Measurements from ENCODE around the gene TMEM147. TPM values are rescaled to one million over a fixed set of nuclear protein-coding genes. Genes with fewer than 3 reads are reported as not detected.

Gene TMEM147
- total RNA-seq, 5 donors from 2014 or later (not counting 1 experiment from before 2014, with no cell fraction given), result 27.5 to 46.6 (median 44.2) TPM

DNA sequence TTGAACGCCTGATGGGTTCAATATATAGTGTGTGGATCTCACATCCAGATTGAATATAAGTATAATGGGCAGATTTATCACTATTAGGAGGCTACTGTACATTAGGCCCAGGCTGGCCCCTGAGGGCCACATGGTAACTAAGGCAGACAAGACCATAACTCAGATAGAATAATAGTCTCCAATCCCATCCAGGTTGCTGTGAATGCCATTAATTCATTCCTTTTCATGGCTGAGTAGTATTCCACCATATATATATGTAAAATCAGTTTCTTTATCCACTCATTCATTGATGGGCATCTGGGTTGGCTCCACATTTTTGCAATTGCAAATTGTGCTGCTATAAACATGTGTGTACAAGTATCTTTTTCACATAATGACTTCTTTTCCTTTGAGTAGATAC lies 32.5 kb downstream of the TMEM147 start:
- ChIA-PET POLR2A (no interaction called here), CTCF (no interaction called here)
- Mint-ChIP-seq H3K27ac (no peak overlapping the region), H3K27me3 (peaks cover 16 to 24% of the 10 kb centered on the region in 2 donors), H3K36me3 (peaks cover 15% of the 10 kb centered on the region), H3K4me1 (no peaks in the 10 kb centered on the region), H3K4me3 (no peak overlapping the region), H3K9me3 (peaks cover 20 to 29% (median 25%) of the 10 kb centered on the region in 3 donors)
- Histone ChIP-seq H3K27ac (ENCODE audit: low read length) (no peak overlapping the region), H3K4me3 (ENCODE audit: control insufficient read depth in 1 of 2, extremely low read depth in 1 of 2, low read length in 1 of 2) (no peak overlapping the region), H3K27me3 (replicated peaks in 1 of 2; ENCODE audit: control insufficient read depth in 2 of 2, extremely low read depth in 1 of 2, insufficient read depth in 2 of 2, low read length in 1 of 2) (peaks cover 0 to 23% of the 10 kb centered on the region in 2 experiments), H3K4me1 (ENCODE audit: control insufficient read depth in 1 of 2, extremely low read depth in 1 of 2, insufficient read depth in 2 of 2, low read length in 2 of 2) (no peaks in the 10 kb centered on the region), H3K36me3 (ENCODE audit: control insufficient read depth in 2 of 2, extremely low read depth in 1 of 2, insufficient read depth in 1 of 2, low read length in 1 of 2) (no peaks in the 10 kb centered on the region), H3K9me3 (no peaks in the 10 kb centered on the region)
- DNase-seq (no peak), ATAC-seq (replicated peaks in 1 of 4) (no peak)
- no CpG with 5 or more reads among the region's 1 CpG for WGBS (ENCODE audit: insufficient coverage)

DNA sequence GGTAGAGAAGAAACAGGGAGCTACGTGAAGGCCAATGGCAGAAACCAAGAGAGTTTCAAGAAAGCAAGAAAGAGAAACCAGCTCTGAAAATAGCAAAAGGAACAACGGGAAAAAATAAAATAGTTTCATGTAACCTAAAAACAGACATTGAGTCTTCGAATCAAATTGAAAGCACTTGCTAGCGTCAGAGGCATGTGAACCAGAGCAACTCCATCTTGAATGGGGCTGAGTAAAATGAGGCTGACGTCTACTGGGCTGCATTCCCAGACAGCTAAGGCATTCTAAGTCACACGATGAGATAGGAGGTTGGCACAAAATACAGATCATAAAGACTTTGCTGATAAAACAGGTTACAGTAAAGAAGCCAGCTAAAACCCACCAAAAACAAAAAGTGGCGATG lies 33.3 kb downstream of the TMEM147 start:
- WGBS (ENCODE audit: insufficient coverage), result 86% methylated on average over 1 of the region's 7 CpGs
- H3K4me3 Mint-ChIP-seq, result no peak overlapping the region
- no peak for ATAC-seq (replicated peaks in 1 of 4)
- CTCF ChIA-PET, result interaction anchor here in 1 of 2 donors (0.9 kb wide), 1 partner anchor 437 kb away, joined by 3 read pairs; no protein-coding TSS in a partner anchor
- peaks cover 20 to 29% (median 25%) of the 10 kb centered on the region in 3 donors for H3K9me3 Mint-ChIP-seq
- POLR2A ChIA-PET, result no interaction called here
- H3K9me3 ChIP-seq, result no peaks in the 10 kb centered on the region
- no peak overlapping the region for H3K4me3 ChIP-seq (ENCODE audit: control insufficient read depth in 1 of 2, extremely low read depth in 1 of 2, low read length in 1 of 2)
- no peak overlapping the region for H3K27ac ChIP-seq (ENCODE audit: low read length)
- DNase-seq, result no peak
- H3K4me1 Mint-ChIP-seq, result no peaks in the 10 kb centered on the region
- H3K27ac Mint-ChIP-seq, result no peak overlapping the region
- peaks cover 15% of the 10 kb centered on the region for H3K36me3 Mint-ChIP-seq
- H3K4me1 ChIP-seq (ENCODE audit: control insufficient read depth in 1 of 2, extremely low read depth in 1 of 2, insufficient read depth in 2 of 2, low read length in 2 of 2), result no peaks in the 10 kb centered on the region
- H3K27me3 ChIP-seq (replicated peaks in 1 of 2; ENCODE audit: control insufficient read depth in 2 of 2, extremely low read depth in 1 of 2, insufficient read depth in 2 of 2, low read length in 1 of 2), result peaks cover 0 to 26% of the 10 kb centered on the region in 2 experiments
- peaks cover 16 to 26% of the 10 kb centered on the region in 2 donors for H3K27me3 Mint-ChIP-seq
- no peaks in the 10 kb centered on the region for H3K36me3 ChIP-seq (ENCODE audit: control insufficient read depth in 2 of 2, extremely low read depth in 1 of 2, insufficient read depth in 1 of 2, low read length in 1 of 2)

DNA sequence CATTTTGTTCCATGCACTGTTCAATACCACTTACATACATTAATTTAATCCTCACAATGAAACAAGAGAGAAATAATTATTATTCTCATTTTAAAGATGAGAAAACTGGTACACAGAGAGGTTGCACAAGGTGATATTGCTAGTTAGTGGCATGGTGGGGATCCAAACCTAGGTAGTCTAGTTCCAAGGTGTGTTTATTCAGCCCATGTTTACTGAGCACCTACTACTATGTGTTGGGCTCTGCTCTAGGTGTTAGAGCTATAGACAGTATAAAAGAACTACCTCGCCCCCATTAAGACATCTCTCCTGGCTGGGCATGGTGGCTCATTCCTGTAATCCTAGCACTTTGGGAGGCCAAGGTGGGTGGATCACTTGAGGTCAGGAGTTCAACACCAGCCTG lies 37.3 kb downstream of the TMEM147 start:
- Histone ChIP-seq H3K36me3 (ENCODE audit: control insufficient read depth in 2 of 2, extremely low read depth in 1 of 2, insufficient read depth in 1 of 2, low read length in 1 of 2) (no peaks in the 10 kb centered on the region), H3K27ac (ENCODE audit: low read length) (no peak overlapping the region), H3K4me1 (ENCODE audit: control insufficient read depth in 1 of 2, extremely low read depth in 1 of 2, insufficient read depth in 2 of 2, low read length in 2 of 2) (no peaks in the 10 kb centered on the region), H3K9me3 (no peaks in the 10 kb centered on the region), H3K27me3 (replicated peaks in 1 of 2; ENCODE audit: control insufficient read depth in 2 of 2, extremely low read depth in 1 of 2, insufficient read depth in 2 of 2, low read length in 1 of 2) (peaks cover 0 to 34% of the 10 kb centered on the region in 2 experiments), H3K4me3 (ENCODE audit: control insufficient read depth in 1 of 2, extremely low read depth in 1 of 2, low read length in 1 of 2) (no peak overlapping the region)
- ATAC-seq (replicated peaks in 1 of 4) (no peak), DNase-seq (no peak)
- H3K9me3 Mint-ChIP-seq, result peaks cover 0 to 2% (median 1%) of the 10 kb centered on the region in 3 donors
- WGBS (ENCODE audit: insufficient coverage), result no CpG with 5 or more reads among the region's 1 CpG
- H3K36me3 Mint-ChIP-seq, result no peaks in the 10 kb centered on the region
- no peaks in the 10 kb centered on the region for H3K4me1 Mint-ChIP-seq
- no peak overlapping the region for H3K27ac Mint-ChIP-seq
- H3K27me3 Mint-ChIP-seq, result peaks cover 19 to 29% of the 10 kb centered on the region in 2 donors
- no peak overlapping the region for H3K4me3 Mint-ChIP-seq
- POLR2A ChIA-PET, result no interaction called here
- CTCF ChIA-PET, result interaction anchor here in 1 of 2 donors (0.7 kb wide), 1 partner anchor 744 kb away, joined by 3 read pairs; no protein-coding TSS in a partner anchor

DNA sequence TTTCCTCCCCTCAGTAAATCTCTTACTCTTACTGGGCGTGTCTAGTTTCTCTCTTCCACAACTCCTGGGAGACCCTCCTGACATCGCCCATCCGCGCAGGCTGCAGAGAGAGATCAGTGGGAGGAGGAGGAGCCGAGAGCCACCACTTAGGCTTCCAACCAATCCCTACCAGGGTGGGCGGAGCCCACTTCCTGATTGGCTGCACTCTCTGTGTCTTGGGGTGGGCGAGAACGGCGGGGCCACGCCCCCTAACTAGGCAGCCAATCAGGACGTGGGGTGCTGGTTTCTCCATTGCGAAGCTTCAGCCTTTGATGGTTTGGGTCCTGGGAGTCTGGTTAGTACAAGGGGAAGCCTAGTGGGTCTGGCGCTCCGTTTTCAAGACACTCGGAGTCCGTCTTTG lies 40.4 kb downstream of the TMEM147 start, which contains the start of gene PMIS2:
Gene PMIS2, plus strand, starts transcription at position 326 of the 400 bp plus-strand sequence. CDS start 87 bp downstream, outside the sequence.
- H3K9me3 ChIP-seq, result no peaks in the 10 kb centered on the region
- POLR2A ChIA-PET, result no interaction called here
- peaks cover 0 to 29% of the 10 kb centered on the region in 2 experiments for H3K27me3 ChIP-seq (replicated peaks in 1 of 2; ENCODE audit: control insufficient read depth in 2 of 2, extremely low read depth in 1 of 2, insufficient read depth in 2 of 2, low read length in 1 of 2)
- H3K4me3 Mint-ChIP-seq, result no peak within 1 kb of the TSS
- 78% methylated on average over 4 of the region's 16 CpGs for WGBS (ENCODE audit: insufficient coverage)
- no peaks in the 10 kb centered on the region for H3K4me1 Mint-ChIP-seq
- DNase-seq (peak in 3 of 35 experiments; percentile 4 to 29 (median 10)), ATAC-seq (replicated peaks in 1 of 4) (peak in 1 of 4 experiments; percentile 62)
- no peak within 1 kb of the TSS for H3K27ac Mint-ChIP-seq
- no peaks in the 10 kb centered on the region for H3K36me3 Mint-ChIP-seq
- H3K36me3 ChIP-seq (ENCODE audit: control insufficient read depth in 2 of 2, extremely low read depth in 1 of 2, insufficient read depth in 1 of 2, low read length in 1 of 2), result no peaks in the 10 kb centered on the region
- H3K27me3 Mint-ChIP-seq, result peaks cover 13 to 23% of the 10 kb centered on the region in 2 donors
- H3K9me3 Mint-ChIP-seq, result no peaks in the 10 kb centered on the region
- no peak within 1 kb of the TSS for H3K27ac ChIP-seq (ENCODE audit: low read length)
- H3K4me1 ChIP-seq (ENCODE audit: control insufficient read depth in 1 of 2, extremely low read depth in 1 of 2, insufficient read depth in 2 of 2, low read length in 2 of 2), result no peaks in the 10 kb centered on the region
- CTCF ChIA-PET, result interaction anchor here in 1 of 2 donors (0.6 kb wide), 1 partner anchor 203 kb away, joined by 3 read pairs; no protein-coding TSS in a partner anchor
- H3K4me3 ChIP-seq (ENCODE audit: control insufficient read depth in 1 of 2, extremely low read depth in 1 of 2, low read length in 1 of 2), result no peak within 1 kb of the TSS

DNA sequence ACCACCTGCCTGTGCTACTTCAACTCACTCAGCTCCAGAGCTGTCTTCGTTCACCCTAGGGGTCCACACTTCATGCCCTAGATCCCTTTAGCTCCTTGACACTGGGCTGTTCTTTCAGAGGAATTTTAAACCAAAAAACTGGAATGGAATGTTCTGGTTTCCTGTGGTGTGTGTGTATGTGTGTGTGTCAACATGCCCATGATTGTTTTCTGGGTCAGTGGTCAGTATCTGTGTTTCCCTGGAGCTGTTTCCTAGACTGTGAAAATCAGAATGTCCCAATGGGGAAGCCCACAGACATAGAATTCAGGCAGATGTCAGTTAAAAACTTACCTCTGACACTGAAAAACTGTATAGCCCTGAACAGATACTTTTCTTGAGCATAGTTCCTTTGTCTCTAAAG lies 41.9 kb downstream of the TMEM147 start:
- H3K27ac ChIP-seq (ENCODE audit: low read length), result no peak overlapping the region
- H3K36me3 ChIP-seq (ENCODE audit: control insufficient read depth in 2 of 2, extremely low read depth in 1 of 2, insufficient read depth in 1 of 2, low read length in 1 of 2), result no peaks in the 10 kb centered on the region
- no CpG with 5 or more reads among the region's 1 CpG for WGBS (ENCODE audit: insufficient coverage)
- no peaks in the 10 kb centered on the region for H3K36me3 Mint-ChIP-seq
- H3K4me1 Mint-ChIP-seq, result peaks cover 0 to under 1% (median 0%) of the 10 kb centered on the region in 3 donors
- no peak overlapping the region for H3K27ac Mint-ChIP-seq
- peaks cover 0 to 28% of the 10 kb centered on the region in 2 experiments for H3K27me3 ChIP-seq (replicated peaks in 1 of 2; ENCODE audit: control insufficient read depth in 2 of 2, extremely low read depth in 1 of 2, insufficient read depth in 2 of 2, low read length in 1 of 2)
- DNase-seq (no peak), ATAC-seq (replicated peaks in 1 of 4) (no peak)
- ChIA-PET POLR2A (no interaction called here), CTCF (interaction anchor here in 1 of 2 donors (0.7 kb wide), 1 partner anchor 88 kb away, joined by 3 read pairs; no protein-coding TSS in a partner anchor)
- H3K4me3 ChIP-seq (ENCODE audit: control insufficient read depth in 1 of 2, extremely low read depth in 1 of 2, low read length in 1 of 2), result no peak overlapping the region
- no peaks in the 10 kb centered on the region for H3K9me3 Mint-ChIP-seq
- H3K4me3 Mint-ChIP-seq, result no peak overlapping the region
- no peaks in the 10 kb centered on the region for H3K9me3 ChIP-seq
- peaks cover 12 to 23% of the 10 kb centered on the region in 2 donors for H3K27me3 Mint-ChIP-seq
- H3K4me1 ChIP-seq (ENCODE audit: control insufficient read depth in 1 of 2, extremely low read depth in 1 of 2, insufficient read depth in 2 of 2, low read length in 2 of 2), result no peaks in the 10 kb centered on the region

DNA sequence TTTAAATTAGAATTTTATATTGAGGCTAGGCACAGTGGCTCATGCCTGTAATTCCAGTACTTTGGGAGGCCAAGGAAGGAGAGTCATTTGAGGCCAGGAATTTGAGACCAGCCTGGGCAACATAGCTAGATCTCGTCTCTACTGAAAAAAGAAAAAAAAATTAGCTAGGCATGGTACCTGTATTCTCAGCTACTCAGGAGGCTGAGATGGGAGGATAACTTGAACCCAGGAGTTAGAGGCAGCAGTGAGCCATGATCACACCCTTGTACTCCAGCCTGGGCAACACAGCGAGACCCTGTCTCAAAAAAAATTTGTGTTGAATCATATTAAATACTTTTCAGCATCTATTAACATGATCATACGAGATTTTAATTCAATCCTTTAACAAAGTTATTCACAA lies 45.4 kb downstream of the TMEM147 start:
- Histone ChIP-seq H3K27me3 (replicated peaks in 1 of 2; ENCODE audit: control insufficient read depth in 2 of 2, extremely low read depth in 1 of 2, insufficient read depth in 2 of 2, low read length in 1 of 2) (peaks cover 0 to 25% of the 10 kb centered on the region in 2 experiments), H3K4me3 (ENCODE audit: control insufficient read depth in 1 of 2, extremely low read depth in 1 of 2, low read length in 1 of 2) (no peak overlapping the region), H3K36me3 (ENCODE audit: control insufficient read depth in 2 of 2, extremely low read depth in 1 of 2, insufficient read depth in 1 of 2, low read length in 1 of 2) (no peaks in the 10 kb centered on the region), H3K27ac (ENCODE audit: low read length) (no peak overlapping the region), H3K9me3 (no peaks in the 10 kb centered on the region), H3K4me1 (ENCODE audit: control insufficient read depth in 1 of 2, extremely low read depth in 1 of 2, insufficient read depth in 2 of 2, low read length in 2 of 2) (no peaks in the 10 kb centered on the region)
- Mint-ChIP-seq H3K4me3 (no peak overlapping the region), H3K27ac (no peak overlapping the region), H3K27me3 (peaks cover 4 to 11% of the 10 kb centered on the region in 2 donors), H3K9me3 (no peaks in the 10 kb centered on the region), H3K36me3 (no peaks in the 10 kb centered on the region), H3K4me1 (peaks cover 0 to 2% (median 0%) of the 10 kb centered on the region in 3 donors)
- WGBS (ENCODE audit: insufficient coverage), result 80% methylated on average over 1 of the region's 3 CpGs
- ChIA-PET CTCF (interaction anchor here in 1 of 2 donors (0.7 kb wide), 1 partner anchor 1070 kb away, joined by 3 read pairs; no protein-coding TSS in a partner anchor), POLR2A (interaction anchor here in 1 of 2 donors (0.6 kb wide), 2 partner anchors 20 to 267 kb away, joined by 3 to 4 read pairs; no protein-coding TSS in a partner anchor)
- ATAC-seq (replicated peaks in 1 of 4) (no peak), DNase-seq (no peak)

Data from T-cell (primary cell).